SK-N-SH (cell line): ENCODE data around the gene SIGLEC8. TPM values are rescaled to one million over a fixed set of nuclear protein-coding genes. Genes with fewer than 3 reads are reported as not detected.

Experiments
- CTCF ChIA-PET: fragments of 300-600, 350-600 bp; formaldehyde crosslinking; extraction: SDS; loops from one replicate; lab custom pipeline; 2021; lab: Yijun Ruan, JAX
- POLR2A ChIA-PET: fragments of 350-600 bp; sonication (Branson Sonifier 250); formaldehyde crosslinking; extraction: SDS; loops from one replicate; lab custom pipeline; 2020; ENCODE audit warnings: antibody characterized with exemption, inconsistent platforms; lab: Yijun Ruan, JAX
- DNase-seq: peaks from one replicate; pipeline ENCODE4 v3.0.0; 2012
- H2AFZ ChIP-seq: fragments of 200-600 bp; sonication (generic); 2 replicates; pipeline ENCODE4 v1.8.1; 2016; ENCODE audit warnings: antibody characterized with exemption, mild to moderate bottlenecking, low read depth
- H3F3A ChIP-seq: fragments of 200-600 bp; sonication (generic); replicated peaks from 2 replicates; pipeline ENCODE3; 2016; ENCODE audit warnings: antibody characterized with exemption, mild to moderate bottlenecking; ENCODE audit not compliant: insufficient read depth
- H3K27ac ChIP-seq, 2 experiments: fragments of 200-500 bp in 1 of 2; fragments of 200-600 bp in 1 of 2; sonication (Bioruptor generic) in 1 of 2; sonication (generic), shearing (Covaris generic) in 1 of 2; 2 replicates each; pipeline versions ENCODE4 v1.5.1 to v1.6.1; 2014 to 2016; ENCODE audit warnings: low read depth in 2 of 2, inconsistent platforms in 1 of 2, low read length in 1 of 2, mild to moderate bottlenecking in 1 of 2, mixed read lengths in 1 of 2
- H3K27me3 ChIP-seq: fragments of 200-600 bp; sonication (generic), shearing (Covaris generic); 2 replicates; pipeline ENCODE4 v1.6.1; 2016; ENCODE audit warnings: mixed run types; ENCODE audit not compliant: insufficient read depth
- H3K36me3 ChIP-seq, 2 experiments: fragments of 200-500 bp in 1 of 2; fragments of 200-600 bp in 1 of 2; sonication (Bioruptor generic) in 1 of 2; sonication (generic) in 1 of 2; replicated peaks in 1 of 2; 2 replicates each; pipeline versions ENCODE3 to v1.5.1; 2014 to 2016; ENCODE audit warnings: low read length in 1 of 2, mild to moderate bottlenecking in 1 of 2; ENCODE audit not compliant: insufficient read depth in 2 of 2, control insufficient read depth in 1 of 2
- H3K4me1 ChIP-seq, 2 experiments: fragments of 200-500 bp in 1 of 2; fragments of 200-600 bp in 1 of 2; sonication (Bioruptor generic) in 1 of 2; sonication (generic), shearing (Covaris generic) in 1 of 2; 2 replicates each; pipeline versions ENCODE4 v1.5.1 to v1.6.1; 2014 to 2016; ENCODE audit warnings: low read depth in 1 of 2, low read length in 1 of 2, mixed run types in 1 of 2; ENCODE audit not compliant: insufficient read depth in 2 of 2, control insufficient read depth in 1 of 2
- H3K4me2 ChIP-seq: fragments of 200-600 bp; sonication (generic), shearing (Covaris generic); 2 replicates; pipeline ENCODE4 v1.6.1; 2017; ENCODE audit warnings: mixed run types
- H3K4me3 ChIP-seq, 2 experiments: fragments of 200-500 bp in 1 of 2; fragments of 200-600 bp in 1 of 2; sonication (Bioruptor generic) in 1 of 2; sonication (generic), shearing (Covaris generic) in 1 of 2; 2 replicates each; pipeline versions ENCODE4 v1.5.1 to v1.8.1; 2014 to 2016; ENCODE audit warnings: low read depth in 2 of 2, inconsistent platforms in 1 of 2, low read length in 1 of 2, mild to moderate bottlenecking in 1 of 2, mixed read lengths in 1 of 2, moderate library complexity in 1 of 2
- H3K79me2 ChIP-seq: fragments of 200-600 bp; sonication (generic); 2 replicates; pipeline ENCODE4 v1.8.1; 2017; ENCODE audit warnings: mild to moderate bottlenecking; ENCODE audit not compliant: insufficient read depth
- H3K9ac ChIP-seq: fragments of 200-600 bp; sonication (generic); 2 replicates; pipeline ENCODE4 v1.6.1; 2017; ENCODE audit warnings: mixed run types
- H3K9me2 ChIP-seq: fragments of 200-600 bp; sonication (generic); 2 replicates; pipeline ENCODE4 v1.6.1; 2017; ENCODE audit warnings: mixed run types
- H3K9me3 ChIP-seq: fragments of 200-600 bp; sonication (generic); 2 replicates; pipeline ENCODE4 v1.6.1; 2017; ENCODE audit warnings: mixed run types, mild to moderate bottlenecking, moderate library complexity
- H4K20me1 ChIP-seq: fragments of 200-600 bp; sonication (generic); 2 replicates; pipeline ENCODE4 v1.6.1; 2017; ENCODE audit warnings: mild to moderate bottlenecking, mixed run types; ENCODE audit not compliant: insufficient read depth
- CHD2 ChIP-seq: fragments of 150-350 bp; IDR thresholded peaks from 2 replicates; pipeline ENCODE4 v1.6.1; 2018; ENCODE audit warnings: low read length; ENCODE audit not compliant: partially characterized antibody
- EP300 ChIP-seq, 2 experiments: IDR thresholded peaks; 2 replicates each; pipeline versions ENCODE4 v1.4.0 to v1.6.1; 2012; ENCODE audit warnings: borderline replicate concordance in 1 of 2, low read depth in 1 of 2, low read length in 1 of 2
- EZH2phosphoT487 ChIP-seq: fragments of 200-600 bp; sonication (generic); IDR thresholded peaks from 2 replicates; pipeline ENCODE4 v1.6.1; 2017; ENCODE audit warnings: low read depth, mixed run types, mild to moderate bottlenecking, antibody characterized with exemption, moderate library complexity, borderline replicate concordance
- FOSL2 ChIP-seq: IDR thresholded peaks from 2 replicates; pipeline ENCODE4 v1.4.0; 2012; ENCODE audit warnings: low read depth, mild to moderate bottlenecking, moderate library complexity, borderline replicate concordance
- FOXJ3 ChIP-seq: sonication (generic); formaldehyde crosslinking; IDR thresholded peaks from 2 replicates; pipeline ENCODE4 v1.5.1; 2020; ENCODE audit warnings: mild to moderate bottlenecking, missing genetic modification reagents
- MXI1 ChIP-seq: IDR thresholded peaks from 2 replicates; pipeline ENCODE4 v1.6.1; 2012; ENCODE audit warnings: mild to moderate bottlenecking, low read depth, low read length, improper control_type of control experiment
- NRF1 ChIP-seq: IDR thresholded peaks from 2 replicates; pipeline ENCODE4 v1.6.1; 2012; ENCODE audit warnings: low read depth, mild to moderate bottlenecking, low read length
- POLR2AphosphoS5 ChIP-seq: IDR thresholded peaks from 2 replicates; pipeline ENCODE4 v1.6.1; 2012; ENCODE audit warnings: low read depth, low read length
- RFX5 ChIP-seq: IDR thresholded peaks from 2 replicates; pipeline ENCODE4 v1.6.1; 2012; ENCODE audit warnings: mild to moderate bottlenecking, improper control_type of control experiment, low read length
- SMC3 ChIP-seq: IDR thresholded peaks from 2 replicates; pipeline ENCODE4 v1.6.1; 2012; ENCODE audit warnings: low read depth, low read length, improper control_type of control experiment
- TEAD4 ChIP-seq: IDR thresholded peaks from 2 replicates; pipeline ENCODE4 v1.4.0; 2012; ENCODE audit warnings: mild to moderate bottlenecking, borderline replicate concordance; ENCODE audit not compliant: insufficient read depth
- YY1 ChIP-seq: IDR thresholded peaks from 2 replicates; pipeline ENCODE4 v1.4.0; 2012; ENCODE audit warnings: low read depth, mild to moderate bottlenecking
- WGBS: methylation state at CpG from one replicate; pipeline ENCODE4 v1.1.6; 2017; ENCODE audit warnings: low lambda C conversion rate; 5-methylcytosine and 5-hydroxymethylcytosine counted together
- polyA plus RNA-seq, 3 experiments: library from polyadenylated mRNA; depleted of rRNA; stranded (reverse); fragments of >200 nt; gene quantifications; 2 replicates each; pipeline ENCODE4 v1.2.3, GENCODE V29; 2012
- TF ChIP-seq, protein P1 (sequence below): IDR thresholded peaks from 2 replicates; pipeline ENCODE4 v1.4.0; 2012; ENCODE audit warnings: low read depth, borderline replicate concordance
- TF ChIP-seq, protein P2 (sequence below): IDR thresholded peaks from 2 replicates; pipeline ENCODE4; 2012
- TF ChIP-seq, protein P3 (sequence below): fragments of 150-350 bp; IDR thresholded peaks from 2 replicates; pipeline ENCODE4 v1.6.1; 2016; ENCODE audit warnings: mild to moderate bottlenecking, low read depth, low read length
- TF ChIP-seq, protein P4 (sequence below): fragments of 150-350 bp; IDR thresholded peaks from 2 replicates; pipeline ENCODE4 v1.6.1; 2017; ENCODE audit warnings: antibody characterized with exemption, low read length, low read depth, borderline replicate concordance
- TF ChIP-seq, protein P5 (sequence below): IDR thresholded peaks from 2 replicates; pipeline ENCODE4 v1.6.1; 2012; ENCODE audit warnings: mild to moderate bottlenecking, low read depth, low read length, moderate library complexity

The SIGLEC8 gene
- polyA plus RNA-seq, 1 of the 3 experiments (the other 2 are of a cell fraction): not detected

DNA sequence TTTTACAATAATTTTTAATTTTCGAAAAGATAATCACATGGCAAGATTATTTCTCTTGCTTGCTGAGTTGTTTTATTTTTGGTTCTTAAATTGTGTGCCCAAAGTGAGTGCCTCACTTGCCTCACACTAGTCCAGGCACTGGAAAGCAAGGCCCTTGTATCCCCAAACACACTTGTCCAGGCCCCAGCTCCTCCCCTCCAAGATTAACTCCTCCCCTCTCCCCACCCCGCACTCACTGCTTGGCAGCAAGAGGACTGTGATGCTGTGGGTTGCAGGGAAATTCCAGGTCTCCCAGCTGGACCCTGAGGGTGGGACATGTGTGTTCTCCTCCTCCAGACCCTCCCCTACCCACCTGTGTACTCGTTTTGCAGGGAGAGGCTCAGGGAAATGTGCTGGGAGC lies 39.4 kb upstream of the SIGLEC8 start:
- Histone ChIP-seq H3K27ac (no peak overlapping the region), H4K20me1 (no peaks in the 10 kb centered on the region), H3K9me2 (no peaks in the 10 kb centered on the region), H3K9ac (no peak overlapping the region), H3K4me3 (no peak overlapping the region), H2AFZ (no peak overlapping the region), H3K79me2 (no peaks in the 10 kb centered on the region), H3K36me3 (no peaks in the 10 kb centered on the region), H3K9me3 (no peaks in the 10 kb centered on the region), H3F3A (no peaks in the 10 kb centered on the region), H3K4me2 (no peak overlapping the region), H3K27me3 (peaks cover 6% of the 10 kb centered on the region; the same call in 1 of the 2 replicates), H3K4me1 (no peaks in the 10 kb centered on the region)
- 0% methylated on average over 3 of the region's 3 CpGs for WGBS
- POLR2A ChIA-PET: no interaction called here
- CTCF ChIA-PET: interaction anchor here (3.1 kb wide), 1 partner anchor 18 kb away, joined by 10 read pairs; no protein-coding TSS in a partner anchor
- TF ChIP-seq EP300 (IDR thresholded peaks at IDR 0.05; ENCODE audit: borderline replicate concordance in 1 of 2, low read depth in 1 of 2, low read length in 1 of 2): no peak
- TF ChIP-seq, protein P1, sequence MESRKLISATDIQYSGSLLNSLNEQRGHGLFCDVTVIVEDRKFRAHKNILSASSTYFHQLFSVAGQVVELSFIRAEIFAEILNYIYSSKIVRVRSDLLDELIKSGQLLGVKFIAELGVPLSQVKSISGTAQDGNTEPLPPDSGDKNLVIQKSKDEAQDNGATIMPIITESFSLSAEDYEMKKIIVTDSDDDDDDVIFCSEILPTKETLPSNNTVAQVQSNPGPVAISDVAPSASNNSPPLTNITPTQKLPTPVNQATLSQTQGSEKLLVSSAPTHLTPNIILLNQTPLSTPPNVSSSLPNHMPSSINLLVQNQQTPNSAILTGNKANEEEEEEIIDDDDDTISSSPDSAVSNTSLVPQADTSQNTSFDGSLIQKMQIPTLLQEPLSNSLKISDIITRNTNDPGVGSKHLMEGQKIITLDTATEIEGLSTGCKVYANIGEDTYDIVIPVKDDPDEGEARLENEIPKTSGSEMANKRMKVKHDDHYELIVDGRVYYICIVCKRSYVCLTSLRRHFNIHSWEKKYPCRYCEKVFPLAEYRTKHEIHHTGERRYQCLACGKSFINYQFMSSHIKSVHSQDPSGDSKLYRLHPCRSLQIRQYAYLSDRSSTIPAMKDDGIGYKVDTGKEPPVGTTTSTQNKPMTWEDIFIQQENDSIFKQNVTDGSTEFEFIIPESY: no peak
- no peak for TF ChIP-seq EZH2phosphoT487
- TF ChIP-seq FOXJ3 (CRISPR knock-in tag): no peak
- no peak for TF ChIP-seq RFX5
- TF ChIP-seq TEAD4: no peak
- TF ChIP-seq, protein P2, sequence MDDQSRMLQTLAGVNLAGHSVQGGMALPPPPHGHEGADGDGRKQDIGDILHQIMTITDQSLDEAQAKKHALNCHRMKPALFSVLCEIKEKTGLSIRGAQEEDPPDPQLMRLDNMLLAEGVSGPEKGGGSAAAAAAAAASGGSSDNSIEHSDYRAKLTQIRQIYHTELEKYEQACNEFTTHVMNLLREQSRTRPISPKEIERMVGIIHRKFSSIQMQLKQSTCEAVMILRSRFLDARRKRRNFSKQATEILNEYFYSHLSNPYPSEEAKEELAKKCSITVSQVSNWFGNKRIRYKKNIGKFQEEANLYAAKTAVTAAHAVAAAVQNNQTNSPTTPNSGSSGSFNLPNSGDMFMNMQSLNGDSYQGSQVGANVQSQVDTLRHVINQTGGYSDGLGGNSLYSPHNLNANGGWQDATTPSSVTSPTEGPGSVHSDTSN: no peak
- TF ChIP-seq FOSL2: no peak
- no peak for TF ChIP-seq NRF1
- TF ChIP-seq, protein P3, sequence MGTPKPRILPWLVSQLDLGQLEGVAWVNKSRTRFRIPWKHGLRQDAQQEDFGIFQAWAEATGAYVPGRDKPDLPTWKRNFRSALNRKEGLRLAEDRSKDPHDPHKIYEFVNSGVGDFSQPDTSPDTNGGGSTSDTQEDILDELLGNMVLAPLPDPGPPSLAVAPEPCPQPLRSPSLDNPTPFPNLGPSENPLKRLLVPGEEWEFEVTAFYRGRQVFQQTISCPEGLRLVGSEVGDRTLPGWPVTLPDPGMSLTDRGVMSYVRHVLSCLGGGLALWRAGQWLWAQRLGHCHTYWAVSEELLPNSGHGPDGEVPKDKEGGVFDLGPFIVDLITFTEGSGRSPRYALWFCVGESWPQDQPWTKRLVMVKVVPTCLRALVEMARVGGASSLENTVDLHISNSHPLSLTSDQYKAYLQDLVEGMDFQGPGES: no peak
- TF ChIP-seq CHD2: no peak
- no peak for DNase-seq

DNA sequence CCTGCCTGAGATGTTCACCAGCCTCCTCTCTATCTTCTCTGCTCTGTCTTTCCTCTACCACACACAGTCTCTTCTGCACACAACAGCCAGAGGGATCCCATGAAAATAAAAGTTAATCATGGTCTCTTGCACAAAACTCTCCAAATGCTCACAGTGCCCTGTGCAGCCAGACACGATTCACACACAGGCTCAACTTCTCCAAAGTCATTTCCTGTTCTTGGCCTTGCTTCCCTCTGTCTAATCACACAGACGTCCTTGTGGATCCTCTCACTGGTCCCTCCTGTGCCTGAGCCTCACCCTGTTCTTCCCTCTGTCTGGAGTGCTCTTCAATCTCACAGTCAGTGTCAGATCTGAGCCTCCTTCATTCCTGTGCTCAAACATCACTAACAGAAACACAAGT lies 35.5 kb upstream of the SIGLEC8 start:
- Histone ChIP-seq H3K79me2 (no peaks in the 10 kb centered on the region), H3K27ac (no peak overlapping the region), H4K20me1 (no peaks in the 10 kb centered on the region), H3F3A (no peaks in the 10 kb centered on the region), H3K36me3 (no peaks in the 10 kb centered on the region), H3K9me3 (no peaks in the 10 kb centered on the region), H3K4me1 (no peaks in the 10 kb centered on the region), H3K9me2 (no peaks in the 10 kb centered on the region), H3K4me2 (no peak overlapping the region), H3K9ac (no peak overlapping the region), H3K27me3 (peaks cover 6% of the 10 kb centered on the region; the same call in 1 of the 2 replicates), H2AFZ (no peak overlapping the region), H3K4me3 (no peak overlapping the region)
- ChIA-PET CTCF (no interaction called here), POLR2A (no interaction called here)
- WGBS: 0% methylated on average over 2 of the region's 2 CpGs
- no peak for DNase-seq
- TF ChIP-seq SMC3: no peak
- no peak for TF ChIP-seq MXI1
- no peak for TF ChIP-seq YY1
- no peak for TF ChIP-seq POLR2AphosphoS5
- TF ChIP-seq, protein P2: no peak
- TF ChIP-seq, protein P4, sequence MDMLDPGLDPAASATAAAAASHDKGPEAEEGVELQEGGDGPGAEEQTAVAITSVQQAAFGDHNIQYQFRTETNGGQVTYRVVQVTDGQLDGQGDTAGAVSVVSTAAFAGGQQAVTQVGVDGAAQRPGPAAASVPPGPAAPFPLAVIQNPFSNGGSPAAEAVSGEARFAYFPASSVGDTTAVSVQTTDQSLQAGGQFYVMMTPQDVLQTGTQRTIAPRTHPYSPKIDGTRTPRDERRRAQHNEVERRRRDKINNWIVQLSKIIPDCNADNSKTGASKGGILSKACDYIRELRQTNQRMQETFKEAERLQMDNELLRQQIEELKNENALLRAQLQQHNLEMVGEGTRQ: no peak
- TF ChIP-seq, protein P5, sequence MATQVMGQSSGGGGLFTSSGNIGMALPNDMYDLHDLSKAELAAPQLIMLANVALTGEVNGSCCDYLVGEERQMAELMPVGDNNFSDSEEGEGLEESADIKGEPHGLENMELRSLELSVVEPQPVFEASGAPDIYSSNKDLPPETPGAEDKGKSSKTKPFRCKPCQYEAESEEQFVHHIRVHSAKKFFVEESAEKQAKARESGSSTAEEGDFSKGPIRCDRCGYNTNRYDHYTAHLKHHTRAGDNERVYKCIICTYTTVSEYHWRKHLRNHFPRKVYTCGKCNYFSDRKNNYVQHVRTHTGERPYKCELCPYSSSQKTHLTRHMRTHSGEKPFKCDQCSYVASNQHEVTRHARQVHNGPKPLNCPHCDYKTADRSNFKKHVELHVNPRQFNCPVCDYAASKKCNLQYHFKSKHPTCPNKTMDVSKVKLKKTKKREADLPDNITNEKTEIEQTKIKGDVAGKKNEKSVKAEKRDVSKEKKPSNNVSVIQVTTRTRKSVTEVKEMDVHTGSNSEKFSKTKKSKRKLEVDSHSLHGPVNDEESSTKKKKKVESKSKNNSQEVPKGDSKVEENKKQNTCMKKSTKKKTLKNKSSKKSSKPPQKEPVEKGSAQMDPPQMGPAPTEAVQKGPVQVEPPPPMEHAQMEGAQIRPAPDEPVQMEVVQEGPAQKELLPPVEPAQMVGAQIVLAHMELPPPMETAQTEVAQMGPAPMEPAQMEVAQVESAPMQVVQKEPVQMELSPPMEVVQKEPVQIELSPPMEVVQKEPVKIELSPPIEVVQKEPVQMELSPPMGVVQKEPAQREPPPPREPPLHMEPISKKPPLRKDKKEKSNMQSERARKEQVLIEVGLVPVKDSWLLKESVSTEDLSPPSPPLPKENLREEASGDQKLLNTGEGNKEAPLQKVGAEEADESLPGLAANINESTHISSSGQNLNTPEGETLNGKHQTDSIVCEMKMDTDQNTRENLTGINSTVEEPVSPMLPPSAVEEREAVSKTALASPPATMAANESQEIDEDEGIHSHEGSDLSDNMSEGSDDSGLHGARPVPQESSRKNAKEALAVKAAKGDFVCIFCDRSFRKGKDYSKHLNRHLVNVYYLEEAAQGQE: no peak
- TF ChIP-seq CHD2: no peak
- no peak for TF ChIP-seq FOSL2
